Measurements from ENCODE around the gene MEP1A.

The MEP1A gene

DNA sequence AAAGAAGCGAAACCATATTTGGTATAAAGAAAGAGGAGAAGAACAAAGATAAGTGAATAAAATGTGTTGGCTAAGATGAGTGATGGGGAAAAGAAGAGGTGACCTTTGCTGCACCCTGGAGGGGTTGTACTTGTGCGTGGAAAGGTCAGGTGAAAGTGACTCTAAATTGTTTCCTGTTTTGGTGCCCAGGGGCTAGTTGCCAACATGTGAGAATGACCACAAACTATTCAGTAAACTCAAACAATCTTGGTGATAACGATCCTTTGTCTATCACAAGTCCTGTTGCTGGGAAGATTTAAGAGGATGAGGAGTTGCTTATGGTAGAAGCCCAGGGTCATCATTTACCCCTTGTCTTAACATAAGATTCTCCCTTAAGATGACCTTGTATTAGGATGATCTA is 70.6 kb downstream of the MEP1A start:
- Mint-ChIP-seq H3K27me3 (peaks cover 8 to 28% of the 10 kb centered on the region in 2 donors), H3K4me1 (ENCODE audit: low read depth in 2 of 2) (no peaks in the 10 kb centered on the region), H3K27ac (no peak overlapping the region), H3K9me3 (no peaks in the 10 kb centered on the region), H3K36me3 (ENCODE audit: insufficient read depth) (no peaks in the 10 kb centered on the region), H3K4me3 (no peak overlapping the region)
- no peak for ATAC-seq (replicated peaks)
- no peak for DNase-seq

DNA sequence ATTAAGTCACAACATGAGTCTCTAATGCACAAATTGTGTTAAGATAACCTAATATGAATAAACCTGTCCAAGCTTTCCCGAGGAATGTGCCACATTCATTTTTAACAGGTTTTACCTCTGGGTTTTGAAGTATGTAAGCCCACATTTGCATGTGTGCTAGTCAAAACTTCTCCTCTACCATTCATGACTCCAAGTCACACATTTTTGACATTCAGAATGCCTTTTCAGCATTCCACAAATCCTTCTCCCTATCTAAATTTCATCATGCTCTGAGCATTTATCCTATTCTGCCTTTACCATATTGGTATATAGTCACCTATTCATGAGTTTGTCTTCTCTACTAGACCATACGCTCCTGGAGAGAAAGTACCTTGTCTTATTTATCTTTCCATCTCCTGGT is 72.0 kb downstream of the MEP1A start:
- Mint-ChIP-seq H3K27ac (no peak overlapping the region), H3K36me3 (ENCODE audit: insufficient read depth) (no peaks in the 10 kb centered on the region), H3K27me3 (peaks cover 8 to 28% of the 10 kb centered on the region in 2 donors), H3K4me3 (no peak overlapping the region), H3K9me3 (no peaks in the 10 kb centered on the region), H3K4me1 (ENCODE audit: low read depth in 2 of 2) (no peaks in the 10 kb centered on the region)
- ATAC-seq (replicated peaks) (no peak), DNase-seq (no peak)

DNA sequence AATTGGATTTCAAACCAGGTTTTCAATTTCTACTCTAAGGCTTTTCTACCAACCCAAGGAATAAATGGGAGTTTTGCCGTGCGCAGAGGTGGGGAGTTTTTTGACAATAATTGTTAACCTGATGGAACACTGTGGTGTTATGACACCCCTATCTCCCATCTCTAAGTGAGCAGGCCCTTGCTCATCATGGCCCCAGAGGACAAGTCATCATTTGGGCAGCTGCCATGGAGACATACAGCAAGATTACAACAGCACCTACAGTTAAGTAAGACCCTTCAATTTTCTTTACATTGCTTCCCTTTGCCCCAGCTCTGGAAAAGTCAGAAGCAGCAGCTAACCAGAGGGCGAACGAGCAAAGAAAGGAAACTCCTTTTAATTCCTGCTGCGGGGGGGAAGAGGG is 74.2 kb downstream of the MEP1A start:
- Mint-ChIP-seq H3K27me3 (peaks cover 0 to 37% of the 10 kb centered on the region in 2 donors), H3K36me3 (ENCODE audit: insufficient read depth) (no peaks in the 10 kb centered on the region), H3K27ac (no peak overlapping the region), H3K4me1 (ENCODE audit: low read depth in 2 of 2) (no peaks in the 10 kb centered on the region), H3K9me3 (no peaks in the 10 kb centered on the region), H3K4me3 (no peak overlapping the region)
- ATAC-seq (replicated peaks) = no peak
- DNase-seq = no peak

DNA sequence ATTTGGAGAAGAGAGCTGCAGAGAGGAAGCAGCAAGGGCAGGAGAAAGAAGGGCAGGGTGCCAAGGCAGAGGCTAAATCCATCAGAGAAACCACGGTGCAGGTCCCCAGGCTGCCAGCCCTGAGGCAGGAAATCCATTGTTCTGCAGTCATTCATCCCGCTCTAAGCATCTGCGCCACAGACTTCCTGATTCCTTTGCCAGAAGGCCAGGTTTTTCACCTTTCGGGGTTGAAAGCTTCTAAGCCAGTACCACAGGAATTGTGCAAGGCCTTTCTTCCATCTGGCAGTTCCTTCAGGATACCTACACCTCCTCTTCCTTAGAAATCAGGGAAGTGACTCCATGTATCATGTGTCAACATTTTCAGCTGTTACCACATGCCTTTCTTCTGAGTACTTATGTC is 82.9 kb downstream of the MEP1A start:
- no peak overlapping the region for H3K27ac Mint-ChIP-seq
- H3K9me3 Mint-ChIP-seq = no peaks in the 10 kb centered on the region
- DNase-seq (no peak), ATAC-seq (replicated peaks) (no peak)
- peaks cover 0 to 14% of the 10 kb centered on the region in 2 donors for H3K27me3 Mint-ChIP-seq
- H3K4me3 Mint-ChIP-seq = no peak overlapping the region
- no peaks in the 10 kb centered on the region for H3K4me1 Mint-ChIP-seq (ENCODE audit: low read depth in 2 of 2)
- H3K36me3 Mint-ChIP-seq (ENCODE audit: insufficient read depth) = no peaks in the 10 kb centered on the region

DNA sequence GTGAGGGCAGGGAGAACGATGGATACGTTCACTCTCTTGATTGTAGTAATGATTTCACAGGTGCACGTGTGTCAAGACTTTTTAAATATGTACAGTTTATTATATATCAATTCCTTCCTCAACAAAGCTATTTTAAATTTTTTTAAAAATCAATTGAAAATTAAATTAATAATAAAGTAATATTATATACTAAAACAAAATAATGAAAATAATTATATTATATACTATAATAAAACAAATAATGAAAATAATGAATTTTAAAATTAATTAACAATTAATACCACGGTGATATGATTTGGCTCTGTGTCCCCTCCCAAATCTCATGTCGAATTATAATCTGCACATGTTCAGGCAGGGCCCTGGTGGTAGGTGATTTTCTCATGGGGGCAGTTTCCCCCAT is 85.8 kb downstream of the MEP1A start:
- Mint-ChIP-seq H3K27me3 (peaks cover 7 to 10% of the 10 kb centered on the region in 2 donors), H3K27ac (no peak overlapping the region), H3K36me3 (ENCODE audit: insufficient read depth) (no peaks in the 10 kb centered on the region), H3K4me3 (no peak overlapping the region), H3K9me3 (no peaks in the 10 kb centered on the region), H3K4me1 (ENCODE audit: low read depth in 2 of 2) (no peaks in the 10 kb centered on the region)
- ATAC-seq (replicated peaks) (no peak), DNase-seq (no peak)

DNA sequence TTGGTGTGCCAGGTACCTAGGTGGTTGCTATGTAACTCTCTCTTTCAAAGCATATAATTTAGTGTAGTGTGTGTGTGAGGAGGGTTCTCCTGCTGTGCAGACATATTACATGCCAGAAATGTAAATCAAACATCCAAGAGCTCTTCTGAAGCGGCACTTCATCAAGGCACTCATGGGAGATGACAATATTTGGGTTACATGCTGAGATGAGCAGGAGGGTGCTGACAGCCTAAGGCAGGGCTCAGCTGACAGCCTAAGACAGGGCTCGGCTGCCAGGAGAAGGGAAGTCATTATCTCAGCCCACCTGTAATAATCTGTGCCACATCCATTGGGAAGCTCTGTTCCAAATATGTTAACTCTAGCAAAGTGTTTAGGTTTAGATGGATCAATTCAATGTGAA is 89.5 kb downstream of the MEP1A start:
- H3K36me3 Mint-ChIP-seq (ENCODE audit: insufficient read depth) = no peaks in the 10 kb centered on the region
- H3K4me1 Mint-ChIP-seq (ENCODE audit: low read depth in 2 of 2) = no peaks in the 10 kb centered on the region
- peaks cover 7 to 10% of the 10 kb centered on the region in 2 donors for H3K27me3 Mint-ChIP-seq
- DNase-seq (no peak), ATAC-seq (replicated peaks) (no peak)
- H3K9me3 Mint-ChIP-seq = no peaks in the 10 kb centered on the region
- no peak overlapping the region for H3K27ac Mint-ChIP-seq
- H3K4me3 Mint-ChIP-seq = no peak overlapping the region

DNA sequence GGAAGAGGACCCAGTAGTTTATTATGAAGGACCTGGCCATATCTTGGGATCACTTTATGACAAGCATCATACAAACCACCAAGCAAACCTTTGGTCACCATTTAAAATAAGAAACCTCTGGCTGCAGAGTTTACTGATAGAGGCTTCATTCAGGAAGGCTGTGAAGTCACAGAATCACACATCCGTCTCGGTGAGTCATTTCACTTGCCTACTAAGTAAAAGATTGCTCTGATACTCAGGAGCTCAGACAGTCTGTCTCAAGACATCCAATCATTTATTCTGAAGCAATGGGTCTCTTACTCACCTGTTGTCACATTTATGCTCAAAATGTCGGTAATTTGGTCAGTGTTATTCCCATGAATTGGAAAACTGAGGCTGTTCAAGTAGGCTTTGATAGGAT is 94.8 kb downstream of the MEP1A start:
- Mint-ChIP-seq H3K4me1 (ENCODE audit: low read depth in 2 of 2) (no peaks in the 10 kb centered on the region), H3K27me3 (no peaks in the 10 kb centered on the region), H3K27ac (no peak overlapping the region), H3K4me3 (no peak overlapping the region), H3K36me3 (ENCODE audit: insufficient read depth) (no peaks in the 10 kb centered on the region), H3K9me3 (no peaks in the 10 kb centered on the region)
- DNase-seq (no peak), ATAC-seq (replicated peaks) (no peak)

DNA sequence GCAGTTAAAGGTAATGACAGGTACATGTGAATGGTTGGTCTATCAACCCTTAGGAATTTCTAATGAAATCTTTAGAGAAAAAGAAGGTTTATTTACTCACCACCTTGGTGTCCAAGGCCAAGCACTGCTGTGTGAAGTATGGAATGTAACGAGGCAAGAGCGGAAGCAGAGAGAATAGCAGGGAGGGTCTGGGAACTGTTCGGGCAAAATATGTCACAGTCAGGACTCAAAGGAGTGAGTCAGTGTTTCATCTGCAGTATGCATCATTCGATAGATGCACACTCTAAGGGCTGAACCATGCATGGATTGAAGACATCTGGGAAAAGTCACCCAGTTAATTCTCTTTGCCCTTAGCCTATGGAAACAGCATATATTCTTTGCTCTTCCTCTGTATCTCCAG is 95.4 kb downstream of the MEP1A start:
- ATAC-seq (replicated peaks) (no peak), DNase-seq (no peak)
- H3K9me3 Mint-ChIP-seq = no peaks in the 10 kb centered on the region
- no peak overlapping the region for H3K4me3 Mint-ChIP-seq
- H3K27ac Mint-ChIP-seq = no peak overlapping the region
- H3K36me3 Mint-ChIP-seq (ENCODE audit: insufficient read depth) = no peaks in the 10 kb centered on the region
- H3K4me1 Mint-ChIP-seq (ENCODE audit: low read depth in 2 of 2) = no peaks in the 10 kb centered on the region
- H3K27me3 Mint-ChIP-seq = no peaks in the 10 kb centered on the region

All from effector memory CD8-positive, alpha-beta T cell (primary cell).